AG04449 (cell line): ENCODE results near the gene ATAD3B.
"Not testable (repeated sequence)": the region's sequence is repeated elsewhere in the genome, so short reads cannot be mapped to it uniquely, and the experiment has no call there.

Source experiments
- CTCF ChIA-PET: fragments of 350-600 bp; formaldehyde crosslinking; extraction: SDS; loops from one replicate; lab custom pipeline; 2021; ENCODE audit warnings: antibody characterized with exemption; lab: Yijun Ruan, JAX
- POLR2A ChIA-PET: fragments of 400-600, 350-600 bp; formaldehyde crosslinking; extraction: SDS; loops from one replicate; lab custom pipeline; 2020; ENCODE audit warnings: antibody characterized with exemption, inconsistent platforms; lab: Yijun Ruan, JAX
- DNase-seq: peaks from one replicate; pipeline ENCODE4 v3.0.0-alpha.2; 2010; ENCODE audit warnings: low read depth, low spot score
- H3K4me3 ChIP-seq: 2 replicates; pipeline ENCODE4 v1.5.1; 2011; ENCODE audit warnings: low read depth, mild to moderate bottlenecking, control low read depth, low read length
- TF ChIP-seq, protein P1 (sequence below): IDR thresholded peaks from one replicate; pipeline ENCODE4 v1.5.1; 2011; ENCODE audit warnings: mild to moderate bottlenecking, moderate library complexity, low read length, control low read depth, inconsistent platforms; ENCODE audit not compliant: insufficient read depth; ENCODE audit errors: missing control alignments

The ATAD3B gene

DNA sequence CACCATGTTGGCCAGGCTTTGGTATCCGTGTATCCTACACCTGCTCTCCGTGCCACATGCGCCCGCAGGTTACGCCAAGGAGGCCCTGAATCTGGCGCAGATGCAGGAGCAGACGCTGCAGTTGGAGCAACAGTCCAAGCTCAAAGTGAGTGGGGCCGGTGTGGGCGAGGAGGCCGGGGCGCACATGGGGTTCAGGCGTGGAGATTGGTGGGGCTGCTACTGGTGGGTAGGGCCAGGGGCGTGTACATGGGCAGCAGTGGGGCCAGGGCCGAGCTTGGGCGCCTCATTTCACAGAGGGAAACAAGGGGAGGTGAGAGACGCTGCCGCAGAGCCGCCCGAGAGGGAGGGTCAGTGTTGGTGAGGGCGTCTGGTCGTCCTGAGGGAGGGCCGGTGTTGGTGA, 5.6 kb downstream of the ATAD3B start:
- TF ChIP-seq, protein P1, sequence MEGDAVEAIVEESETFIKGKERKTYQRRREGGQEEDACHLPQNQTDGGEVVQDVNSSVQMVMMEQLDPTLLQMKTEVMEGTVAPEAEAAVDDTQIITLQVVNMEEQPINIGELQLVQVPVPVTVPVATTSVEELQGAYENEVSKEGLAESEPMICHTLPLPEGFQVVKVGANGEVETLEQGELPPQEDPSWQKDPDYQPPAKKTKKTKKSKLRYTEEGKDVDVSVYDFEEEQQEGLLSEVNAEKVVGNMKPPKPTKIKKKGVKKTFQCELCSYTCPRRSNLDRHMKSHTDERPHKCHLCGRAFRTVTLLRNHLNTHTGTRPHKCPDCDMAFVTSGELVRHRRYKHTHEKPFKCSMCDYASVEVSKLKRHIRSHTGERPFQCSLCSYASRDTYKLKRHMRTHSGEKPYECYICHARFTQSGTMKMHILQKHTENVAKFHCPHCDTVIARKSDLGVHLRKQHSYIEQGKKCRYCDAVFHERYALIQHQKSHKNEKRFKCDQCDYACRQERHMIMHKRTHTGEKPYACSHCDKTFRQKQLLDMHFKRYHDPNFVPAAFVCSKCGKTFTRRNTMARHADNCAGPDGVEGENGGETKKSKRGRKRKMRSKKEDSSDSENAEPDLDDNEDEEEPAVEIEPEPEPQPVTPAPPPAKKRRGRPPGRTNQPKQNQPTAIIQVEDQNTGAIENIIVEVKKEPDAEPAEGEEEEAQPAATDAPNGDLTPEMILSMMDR, result no peak
- H3K4me3 ChIP-seq, result no peak overlapping the region
- no peak for DNase-seq
- CTCF ChIA-PET, result no interaction called here
- POLR2A ChIA-PET, result no interaction called here

DNA sequence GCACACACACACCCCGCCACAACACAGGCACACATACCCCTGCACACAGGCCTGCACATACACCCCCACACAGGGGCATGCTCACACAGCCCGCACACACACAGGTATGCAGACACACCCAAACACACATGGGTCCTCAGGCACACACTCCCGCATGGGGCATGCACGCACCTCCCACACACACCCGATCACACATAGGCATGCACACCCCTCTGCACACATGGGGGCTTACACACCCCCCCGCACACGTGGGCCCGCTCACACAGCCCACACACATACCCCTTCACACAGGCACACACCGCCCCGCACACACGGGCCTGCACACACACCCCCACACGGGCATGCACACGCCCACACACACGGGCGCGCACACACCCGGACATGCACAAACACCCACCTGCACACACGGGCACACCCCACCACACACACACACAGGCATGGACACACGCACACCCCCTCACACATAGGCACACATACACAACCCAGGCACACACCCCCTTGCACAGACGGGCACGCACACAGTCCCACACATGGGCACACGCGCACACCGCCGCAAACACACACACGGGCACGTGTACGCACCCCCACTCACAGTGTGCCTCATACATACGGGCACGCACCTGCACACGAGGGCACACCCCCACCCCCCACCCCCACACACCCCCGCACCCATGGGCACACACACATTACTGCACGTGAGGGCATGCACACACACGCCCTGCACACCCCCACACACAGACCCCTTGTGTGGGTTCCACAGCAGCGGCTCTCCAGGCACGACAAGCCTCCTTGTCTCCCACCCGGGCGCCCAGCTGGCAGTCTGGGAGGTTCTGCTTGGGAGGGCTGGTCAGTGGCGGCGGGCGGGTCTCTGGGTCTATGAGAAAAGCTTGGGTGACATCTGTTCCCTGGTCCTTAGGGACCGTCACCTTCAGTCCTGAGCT, 8.3 kb downstream of the ATAD3B start:
- no peak for DNase-seq
- TF ChIP-seq, protein P1, result no peak
- ChIA-PET CTCF (no interaction called here), POLR2A (no interaction called here)
- H3K4me3 ChIP-seq, result no peak overlapping the region

DNA sequence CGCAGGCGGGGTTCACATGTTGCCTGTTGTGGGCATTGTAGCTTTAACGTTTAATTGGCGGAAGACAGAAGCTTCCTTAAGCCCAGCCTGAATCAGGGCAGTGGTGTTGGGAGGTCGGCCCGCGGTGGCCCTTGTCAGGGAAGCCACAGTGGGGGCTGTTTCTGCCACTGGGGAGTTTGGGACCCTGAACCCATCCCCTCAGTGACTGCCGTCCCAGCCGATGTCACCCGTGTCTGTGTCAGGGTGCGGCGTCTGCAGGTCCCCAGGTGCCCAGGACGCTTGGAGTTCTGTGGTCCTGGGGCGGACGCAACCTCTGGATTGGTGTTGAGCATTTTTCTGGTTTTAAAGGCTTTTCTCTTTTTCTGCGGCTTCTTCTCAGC, 8.9 kb downstream of the ATAD3B start:
- CTCF ChIA-PET, POLR2A ChIA-PET: not testable (repeated sequence)

DNA sequence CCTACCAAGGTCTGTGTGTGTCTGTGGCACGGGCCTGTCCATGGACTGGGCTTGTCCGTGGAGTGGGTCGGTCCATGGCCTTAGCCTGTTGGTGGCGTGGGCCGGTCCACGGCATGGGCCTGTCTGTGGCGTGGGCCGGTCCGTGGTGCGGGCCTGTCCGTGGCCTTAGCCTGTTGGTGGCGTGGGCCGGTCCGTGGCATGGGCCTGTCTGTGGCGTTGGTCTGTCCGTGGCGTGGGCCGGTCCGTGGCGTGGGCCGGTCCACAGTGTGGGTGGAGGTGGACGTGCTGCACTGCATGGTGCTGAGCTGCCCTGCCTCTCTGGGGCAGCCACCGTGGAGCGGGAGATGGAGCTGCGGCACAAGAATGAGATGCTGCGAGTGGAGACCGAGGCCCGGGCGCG, 10.2 kb downstream of the ATAD3B start:
- H3K4me3 ChIP-seq, DNase-seq, CTCF ChIA-PET, POLR2A ChIA-PET: not testable (repeated sequence)

More for the DNA sequence above, 8.9 kb downstream of the ATAD3B start:
- not testable (repeated sequence) for H3K4me3 ChIP-seq, DNase-seq

DNA sequence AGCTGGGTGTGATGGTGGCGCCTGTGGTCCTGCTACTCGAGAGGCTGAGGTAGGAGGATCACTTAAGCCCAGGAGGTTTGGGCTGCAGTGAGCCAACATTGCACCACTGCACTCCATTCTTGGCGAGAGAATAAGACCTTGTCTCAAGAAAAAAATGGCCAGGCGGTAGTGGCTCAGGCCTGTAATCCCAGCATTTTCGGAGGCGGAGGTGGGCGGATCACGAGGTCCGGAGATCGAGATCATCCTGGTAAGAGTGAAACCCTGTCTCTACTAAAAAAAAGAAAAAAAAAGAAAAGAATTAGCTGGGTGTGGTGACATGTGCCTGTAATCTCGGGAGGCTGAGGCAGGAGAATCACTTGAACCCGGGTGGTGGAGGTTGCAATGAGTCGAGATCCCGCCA, 11.3 kb downstream of the ATAD3B start:
- TF ChIP-seq, protein P1, result no peak
- ChIA-PET CTCF (no interaction called here), POLR2A (no interaction called here)
- no peak overlapping the region for H3K4me3 ChIP-seq
- no peak for DNase-seq

DNA sequence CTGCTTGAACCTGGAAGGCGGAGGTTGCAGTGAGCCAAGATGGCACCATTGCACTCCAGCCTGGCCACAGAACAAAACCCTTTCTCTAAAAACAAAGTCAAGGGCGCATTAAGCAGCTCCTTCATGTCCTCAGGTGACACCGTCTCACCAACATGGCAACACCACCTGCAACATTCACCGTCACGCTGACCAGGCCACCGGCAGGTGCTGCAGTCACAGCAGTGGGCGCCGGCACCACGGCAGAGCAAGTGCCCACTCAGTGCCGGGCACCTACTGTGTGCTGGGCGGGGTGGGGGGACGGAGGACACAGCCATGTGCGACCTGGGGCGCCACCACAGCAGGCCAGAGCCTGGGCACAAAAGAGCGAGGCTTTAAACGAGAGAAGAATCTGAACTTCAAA, 12.1 kb downstream of the ATAD3B start:
- POLR2A ChIA-PET, result no interaction called here

DNA sequence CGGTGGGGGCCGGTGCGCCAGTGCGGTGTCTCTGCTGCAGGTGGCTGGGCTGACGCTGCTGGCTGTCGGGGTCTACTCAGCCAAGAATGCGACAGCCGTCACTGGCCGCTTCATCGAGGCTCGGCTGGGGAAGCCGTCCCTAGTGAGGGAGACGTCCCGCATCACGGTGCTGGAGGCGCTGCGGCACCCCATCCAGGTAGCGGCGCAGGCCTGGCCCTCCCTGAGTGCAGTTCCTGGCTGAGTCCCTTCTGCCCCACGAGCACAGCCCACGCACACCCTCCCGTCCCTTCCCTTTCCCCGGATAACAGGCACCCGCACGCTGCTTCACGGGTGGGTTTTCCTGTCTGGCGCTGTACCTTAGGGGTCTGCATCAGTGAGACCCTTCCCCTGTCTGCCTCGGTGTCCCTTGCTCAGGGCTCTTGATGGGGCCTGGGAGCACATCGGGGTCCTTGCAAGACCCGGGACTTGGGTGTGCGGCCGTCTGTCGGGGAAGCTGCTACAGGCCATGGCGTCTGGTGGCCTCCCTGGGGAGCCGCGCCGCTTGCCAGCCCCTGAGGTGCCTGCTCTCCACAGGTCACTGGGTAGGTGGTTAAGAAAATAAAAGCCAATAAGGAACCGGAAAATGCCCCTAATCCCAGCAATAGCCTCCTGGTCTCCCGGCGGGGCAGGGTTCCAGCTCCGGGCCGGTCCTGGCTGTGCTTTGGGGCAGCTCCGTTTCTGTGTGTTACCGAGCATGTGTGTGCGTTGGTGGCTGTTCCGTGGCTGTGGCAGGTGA, 13.6 kb downstream of the ATAD3B start:
- CTCF ChIA-PET, POLR2A ChIA-PET, DNase-seq: not testable (repeated sequence)

More for the DNA sequence above, 12.1 kb downstream of the ATAD3B start:
- H3K4me3 ChIP-seq, result no peak overlapping the region
- TF ChIP-seq, protein P1, result no peak
- CTCF ChIA-PET, result no interaction called here
- no peak for DNase-seq

DNA sequence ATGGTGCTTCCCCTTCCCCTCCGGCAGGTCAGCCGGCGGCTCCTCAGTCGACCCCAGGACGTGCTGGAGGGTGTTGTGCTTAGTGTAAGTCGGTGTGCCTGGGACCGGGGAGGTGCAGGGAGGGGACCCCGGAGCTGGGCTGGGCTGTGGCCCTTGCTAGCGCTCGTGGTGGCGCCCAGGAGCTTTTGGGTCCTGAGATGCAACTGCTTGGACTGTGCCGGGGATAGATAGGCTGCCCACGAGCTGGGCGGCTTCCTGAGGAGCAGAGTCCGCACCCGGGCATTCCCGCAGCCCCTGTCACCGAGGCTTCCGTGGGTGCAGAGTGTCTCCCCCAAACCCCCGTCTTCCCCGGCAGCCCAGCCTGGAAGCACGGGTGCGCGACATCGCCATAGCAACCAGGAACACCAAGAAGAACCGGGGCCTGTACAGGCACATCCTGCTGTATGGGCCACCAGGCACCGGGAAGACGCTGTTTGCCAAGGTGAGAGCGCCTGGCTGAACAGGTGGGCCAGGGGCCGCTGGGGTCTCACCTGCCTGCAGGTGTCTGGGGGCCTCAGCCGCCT, 14.3 kb downstream of the ATAD3B start:
- H3K4me3 ChIP-seq, CTCF ChIA-PET, POLR2A ChIA-PET, DNase-seq: not testable (repeated sequence)

More for the DNA sequence above, 13.6 kb downstream of the ATAD3B start:
- H3K4me3 ChIP-seq, result not testable (repeated sequence)
